GM23338 (cell line): Measurements from ENCODE around the gene MRPS12. TPM values are rescaled to one million over a fixed set of nuclear protein-coding genes. Genes with fewer than 3 reads are reported as not detected.

ENCODE experiments used
- ATAC-seq: fragments of 200-7000 bp; cut with Tn5 transposase; 3 replicates; pipeline ENCODE4 v1.9.1; 2020
- DNase-seq: peaks from one replicate; pipeline ENCODE4 v3.0.0-alpha.2; 2015; ENCODE audit warnings: low spot score
- H2AFZ ChIP-seq: fragments of 200-600 bp; sonication (generic); 2 replicates; pipeline ENCODE4 v1.8.0; 2016; ENCODE audit warnings: antibody characterized with exemption, mild to moderate bottlenecking, moderate library complexity
- H3F3A ChIP-seq: fragments of 200-600 bp; sonication (generic); replicated peaks from 2 replicates; pipeline ENCODE4 v1.8.0; 2017; ENCODE audit warnings: antibody characterized with exemption, mixed run types, low read depth
- H3K27ac ChIP-seq: fragments of 200-600 bp; sonication (generic); 2 replicates; pipeline ENCODE4 v1.6.1; 2016; ENCODE audit warnings: low read depth
- H3K27me3 ChIP-seq: fragments of 200-600 bp; sonication (generic); 2 replicates; pipeline ENCODE4 v1.8.0; 2016; ENCODE audit warnings: mild to moderate bottlenecking, mixed run types, moderate library complexity; ENCODE audit not compliant: insufficient read depth
- H3K36me3 ChIP-seq: fragments of 200-600 bp; sonication (generic); 2 replicates; pipeline ENCODE4 v1.8.0; 2016; ENCODE audit warnings: mild to moderate bottlenecking; ENCODE audit not compliant: insufficient read depth
- H3K4me1 ChIP-seq: fragments of 200-600 bp; sonication (generic); 2 replicates; pipeline ENCODE4 v1.8.0; 2016; ENCODE audit warnings: mild to moderate bottlenecking, moderate library complexity; ENCODE audit not compliant: insufficient read depth
- H3K4me2 ChIP-seq: fragments of 200-600 bp; sonication (generic); 2 replicates; pipeline ENCODE4 v1.7.1; 2017; ENCODE audit warnings: mixed run types
- H3K4me3 ChIP-seq: fragments of 200-600 bp; sonication (generic); 2 replicates; pipeline ENCODE4 v1.6.1; 2016; ENCODE audit warnings: mixed run types
- H3K79me2 ChIP-seq: fragments of 200-600 bp; sonication (generic); replicated peaks from 2 replicates; pipeline ENCODE4 v1.8.0; 2017; ENCODE audit warnings: mild to moderate bottlenecking; ENCODE audit not compliant: insufficient read depth
- H3K9me2 ChIP-seq: fragments of 200-600 bp; sonication (generic); 2 replicates; pipeline ENCODE4 v1.8.0; 2017; ENCODE audit not compliant: insufficient read depth
- H4K20me1 ChIP-seq: fragments of 200-600 bp; sonication (generic); replicated peaks from 2 replicates; pipeline ENCODE4 v1.8.0; 2017; ENCODE audit warnings: mild to moderate bottlenecking; ENCODE audit not compliant: insufficient read depth
- H3K27ac Mint-ChIP-seq: 2 replicates; pipeline ENCODE4 v1.8.0; 2020; ENCODE audit warnings: inconsistent platforms, mild to moderate bottlenecking, moderate library complexity, mixed read lengths
- H3K27me3 Mint-ChIP-seq: 3 replicates; pipeline ENCODE4 v1.8.0; 2022; ENCODE audit warnings: low read depth, mild to moderate bottlenecking, moderate library complexity, mixed read lengths, inconsistent platforms; ENCODE audit not compliant: insufficient read depth, poor library complexity
- H3K36me3 Mint-ChIP-seq: 3 replicates; pipeline ENCODE4 v1.8.0; 2021; ENCODE audit warnings: low read depth, mild to moderate bottlenecking, inconsistent platforms, moderate library complexity, mixed read lengths
- H3K4me1 Mint-ChIP-seq: 3 replicates; pipeline ENCODE4 v1.8.0; 2020; ENCODE audit warnings: mild to moderate bottlenecking, inconsistent platforms, mixed read lengths
- H3K4me3 Mint-ChIP-seq: 3 replicates; pipeline ENCODE4 v1.8.0; 2021; ENCODE audit warnings: moderate library complexity, mild to moderate bottlenecking, inconsistent platforms, mixed read lengths
- H3K9me3 Mint-ChIP-seq: 3 replicates; pipeline ENCODE4 v1.8.0; 2020; ENCODE audit warnings: moderate library complexity, mild to moderate bottlenecking, inconsistent platforms, mixed read lengths
- ETS1 ChIP-seq: IDR thresholded peaks from 2 replicates; pipeline ENCODE4 v1.6.1; 2016; ENCODE audit warnings: antibody characterized with exemption
- REST ChIP-seq: IDR thresholded peaks from one replicate; pipeline ENCODE4 v1.6.1; 2018; ENCODE audit warnings: antibody characterized with exemption; ENCODE audit not compliant: unreplicated experiment
- polyA plus RNA-seq: library from polyadenylated mRNA; unstranded; fragments of >200 nt; fragmentation: Nextera tagmentation; extraction: Ambion mirVana; gene quantifications from 2 replicates; pipeline ENCODE4 v1.2.1, GENCODE V29; 2016
- total RNA-seq: library from RNA; depleted of rRNA; stranded (reverse); fragments of >200 nt; shearing (Covaris generic); gene quantifications from 2 replicates; pipeline ENCODE4 v1.2.3, GENCODE V29; 2014

Gene MRPS12
- total and polyA plus RNA-seq, 2 experiments from 2014 or later, result 74.1 to 86.3 TPM

- no peaks in the 10 kb centered on the region for H3K4me1 ChIP-seq
These were observed 15.7 kb downstream of the MRPS12 start for GRCh38 chr19:38946229-38947010.

More at GRCh38 chr19:38946229-38947010, 15.7 kb downstream of the MRPS12 start:
- Mint-ChIP-seq H3K9me3 (peaks cover 4% of the 10 kb centered on the region; the same call in 2 of the 3 replicates), H3K27ac (no peak overlapping the region), H3K4me3 (no peak overlapping the region), H3K36me3 (peaks cover 7% of the 10 kb centered on the region), H3K4me1 (no peaks in the 10 kb centered on the region; the same call in 2 of the 3 replicates), H3K27me3 (peaks cover 17% of the 10 kb centered on the region)
- no peaks in the 10 kb centered on the region for H3F3A ChIP-seq
- H3K27ac ChIP-seq, result no peak overlapping the region
- no peak overlapping the region for H3K4me2 ChIP-seq
- no peak overlapping the region for H3K4me3 ChIP-seq
- TF ChIP-seq ETS1, result no peak
- TF ChIP-seq REST, result peak; percentile 60
- H3K36me3 ChIP-seq, result no peaks in the 10 kb centered on the region
- no peak for ATAC-seq
- H4K20me1 ChIP-seq, result peaks cover 6% of the 10 kb centered on the region; the same call in 1 of the 2 replicates
- H3K79me2 ChIP-seq, result no peaks in the 10 kb centered on the region
- no peak overlapping the region for H2AFZ ChIP-seq
- no peaks in the 10 kb centered on the region for H3K9me2 ChIP-seq
- no peaks in the 10 kb centered on the region for H3K27me3 ChIP-seq
- DNase-seq, result no peak
